Fibroblast of gingiva (primary cell): ENCODE measurements around the gene FBXL14.
"Not testable (repeated sequence)": the region's sequence is repeated elsewhere in the genome, so short reads cannot be mapped to it uniquely, and the experiment has no call there.

Source experiments
- DNase-seq: peaks from one replicate; pipeline ENCODE4 v3.0.0-alpha.2; 2011; ENCODE audit warnings: low read depth

FBXL14 gene

GRCh38 chr12:1572731-1573130 is 21.6 kb downstream of the FBXL14 start:
- DNase-seq = no peak

GRCh38 chr12:1567852-1568251 is 26.5 kb downstream of the FBXL14 start:
- DNase-seq = no peak

GRCh38 chr12:1566449-1567135 is 27.8 kb downstream of the FBXL14 start:
- no peak for DNase-seq

- DNase-seq = no peak
Measured at GRCh38 chr12:1565172-1565571, 29.2 kb downstream of the FBXL14 start.

- DNase-seq = no peak
Measured at GRCh38 chr12:1564067-1564466, 30.3 kb downstream of the FBXL14 start.

DNA sequence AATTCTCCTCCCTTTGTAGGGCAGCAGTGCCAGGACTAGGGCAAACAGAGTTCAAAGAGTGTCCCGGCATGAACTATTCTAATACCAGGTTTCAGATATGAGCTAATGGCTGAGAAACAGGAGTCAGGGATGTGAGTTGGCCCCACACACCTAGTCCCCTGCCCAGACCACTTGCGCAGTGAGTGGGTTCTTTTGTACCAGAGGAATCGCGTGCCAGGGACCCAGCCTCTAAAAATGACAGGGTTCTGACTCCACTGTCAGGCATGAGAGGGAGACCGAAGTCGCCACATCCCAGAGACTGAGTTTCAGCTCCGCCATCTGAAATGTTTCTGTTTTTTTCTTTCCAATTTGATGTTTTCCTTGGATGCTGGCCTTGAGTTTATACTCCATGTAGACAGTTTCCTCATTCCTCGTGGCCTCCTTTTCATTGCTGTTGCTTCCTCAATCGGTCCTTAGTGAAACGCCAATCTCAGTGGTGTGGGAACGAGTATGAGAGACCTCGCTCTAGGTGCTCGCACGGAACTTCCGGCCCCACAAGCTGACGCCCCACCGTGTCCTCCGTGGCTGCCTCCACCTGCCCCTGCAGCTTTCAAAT is 31.5 kb downstream of the FBXL14 start:
- peak; percentile 19 for DNase-seq

DNA sequence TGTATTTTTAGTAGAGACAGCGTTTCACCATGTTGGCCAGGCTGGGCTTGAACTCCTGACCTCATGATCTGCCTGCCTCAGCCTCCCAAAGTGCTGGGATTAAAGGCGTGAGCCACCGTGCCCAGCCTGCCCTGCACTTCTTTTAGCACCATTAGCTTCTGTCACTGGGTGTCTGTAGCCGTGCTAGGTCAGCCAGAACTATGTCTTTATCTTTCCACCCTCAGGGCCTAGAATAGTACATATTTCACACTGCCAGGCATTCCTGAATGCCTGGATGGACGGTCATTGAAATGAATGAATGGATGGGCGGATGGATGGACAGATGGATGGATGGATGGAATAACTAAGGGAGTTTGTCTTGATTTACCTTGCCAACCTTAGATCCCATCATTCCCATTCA is 33.7 kb downstream of the FBXL14 start:
- no peak for DNase-seq

DNA sequence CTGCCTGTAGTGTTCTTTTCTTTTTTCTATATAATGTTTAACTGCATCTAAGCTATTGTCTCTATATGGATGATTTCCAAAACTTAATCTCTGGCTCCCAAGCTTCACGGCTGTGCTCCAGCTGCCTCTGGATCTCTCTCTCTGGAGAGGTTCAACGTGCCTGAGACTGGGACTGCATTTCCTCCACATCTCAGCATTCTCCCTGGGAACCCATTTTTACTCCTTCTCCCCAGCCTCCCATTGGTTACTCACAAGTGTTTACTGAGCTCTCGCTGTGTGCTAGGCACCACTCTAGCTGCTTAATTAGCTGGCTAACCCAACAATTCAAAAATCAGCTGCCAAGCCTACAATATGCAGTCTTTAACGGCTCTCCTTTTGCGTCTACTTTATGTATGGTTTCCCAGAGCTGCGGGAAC is 34.7 kb downstream of the FBXL14 start:
- DNase-seq = no peak

DNA sequence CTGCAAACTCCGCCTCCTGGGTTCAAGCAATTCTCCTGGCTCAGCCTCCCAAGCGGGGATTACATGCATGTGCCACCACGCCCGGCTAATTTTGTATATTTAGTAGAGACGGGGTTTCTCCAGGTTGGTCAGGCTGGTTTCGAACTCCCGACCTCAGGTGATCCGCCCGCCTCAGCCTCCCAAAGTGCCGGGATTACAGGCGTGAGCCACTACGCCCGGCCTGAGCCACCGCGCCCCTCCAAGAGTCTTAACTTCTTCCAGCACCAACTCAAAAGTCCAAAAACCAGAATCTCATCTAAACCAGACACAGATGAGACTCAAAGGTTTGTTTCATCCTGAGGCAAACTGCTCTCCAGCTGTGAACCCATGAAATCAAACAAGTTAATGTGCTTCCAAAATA is 36.3 kb downstream of the FBXL14 start:
- not testable (repeated sequence) for DNase-seq

DNA sequence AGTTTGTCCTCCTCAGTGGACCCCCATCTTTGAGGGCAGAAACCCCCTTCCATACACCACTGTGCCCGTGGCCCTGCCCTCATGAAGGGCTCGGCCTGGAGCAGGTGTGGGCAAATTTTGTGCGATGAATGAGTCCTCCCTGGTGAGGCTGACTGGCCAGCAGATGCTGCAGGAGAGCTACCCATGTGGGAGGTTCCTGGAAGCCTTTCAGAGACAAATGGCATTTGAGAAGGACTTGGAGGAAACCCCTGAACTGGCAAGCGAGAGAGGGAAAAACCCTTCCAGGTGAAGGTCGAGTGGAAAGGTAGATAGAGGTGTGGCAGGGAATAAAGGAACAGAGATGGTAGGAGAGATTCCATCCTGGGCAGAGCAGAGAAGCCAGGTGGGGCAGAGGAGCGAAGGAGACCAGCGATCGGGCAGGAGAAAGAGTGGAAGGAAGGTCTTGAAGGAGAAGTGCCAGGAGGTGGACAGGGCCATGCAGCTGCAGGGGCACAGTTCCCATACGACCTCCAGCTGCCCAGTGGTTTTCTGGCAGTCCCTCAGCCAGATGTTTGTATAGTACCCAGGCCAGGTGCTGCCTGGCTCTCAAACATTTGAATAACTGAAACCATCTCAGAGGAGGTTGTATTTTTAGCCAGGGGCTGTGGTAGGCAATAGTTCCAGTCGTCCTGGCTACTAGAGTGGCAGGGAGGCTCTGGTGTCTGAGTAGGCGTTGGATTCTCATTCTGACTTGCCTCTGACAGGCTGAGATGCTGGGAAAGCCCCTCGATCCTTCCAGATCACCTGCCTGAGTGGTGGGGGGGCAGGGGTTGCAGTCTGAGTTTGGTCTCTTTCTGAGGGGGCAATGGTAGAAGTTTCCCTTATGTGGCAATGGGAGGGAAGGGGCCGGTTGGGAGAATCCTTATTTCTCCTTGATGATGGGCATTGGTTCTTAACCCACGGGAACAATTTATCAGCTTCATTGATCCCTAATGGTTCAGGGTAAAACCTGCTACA is 40.1 kb downstream of the FBXL14 start:
- DNase-seq = no peak

DNA sequence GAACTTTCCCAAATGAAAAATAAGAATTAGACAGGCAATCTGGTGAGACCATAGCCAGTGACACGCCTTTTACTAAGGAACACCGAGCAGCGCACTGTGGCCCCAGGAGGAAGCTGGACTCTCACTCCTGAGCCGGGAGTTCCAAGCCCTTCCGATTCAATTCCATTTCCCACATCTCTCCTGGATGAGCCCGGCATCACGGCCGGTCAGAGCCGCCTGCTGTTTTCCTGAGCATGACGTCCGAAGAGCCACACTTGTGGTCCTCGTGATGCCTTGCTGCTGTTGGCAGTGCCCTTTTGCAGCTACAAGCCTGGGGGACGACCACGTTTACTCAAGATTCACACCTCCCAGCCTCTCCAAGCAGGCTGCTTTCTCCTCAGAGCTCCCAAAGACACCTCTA is 40.8 kb downstream of the FBXL14 start:
- no peak for DNase-seq

DNA sequence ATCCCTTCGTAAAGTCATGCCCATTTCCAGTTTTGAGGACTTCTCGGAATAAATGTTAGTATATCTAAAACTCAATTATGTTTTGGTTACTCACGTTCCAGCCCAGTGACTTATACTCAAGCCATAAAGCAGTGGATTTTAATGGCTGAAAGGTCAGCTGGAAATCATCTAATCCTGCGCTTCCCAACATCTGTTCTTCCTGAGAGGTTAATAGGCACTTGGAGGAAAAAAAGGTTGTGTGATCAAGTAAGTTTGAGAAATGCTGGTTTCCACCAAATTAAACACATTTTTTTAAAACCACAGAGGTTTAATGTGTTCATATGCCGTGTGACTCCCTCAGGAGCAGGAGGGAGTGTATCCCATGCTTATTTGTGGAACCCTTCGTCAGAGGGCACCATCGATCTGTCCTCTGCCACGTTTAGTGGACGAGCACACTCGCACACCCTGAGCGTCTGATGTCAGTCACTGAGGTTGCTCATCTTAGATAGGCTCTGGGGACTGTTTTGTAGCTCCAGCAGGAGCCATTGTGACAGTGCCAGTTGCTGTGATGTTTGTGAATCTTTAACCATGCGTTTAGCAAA is 41.4 kb downstream of the FBXL14 start:
- DNase-seq = peak; percentile 80

GRCh38 chr12:1552171-1552570 is 42.2 kb downstream of the FBXL14 start:
- DNase-seq = no peak

- no peak for DNase-seq
Measured at GRCh38 chr12:1551496-1551895, 42.9 kb downstream of the FBXL14 start.

GRCh38 chr12:1546931-1547640 is 47.3 kb downstream of the FBXL14 start:
- DNase-seq = no peak

GRCh38 chr12:1544996-1545700 is 49.2 kb downstream of the FBXL14 start:
- peak; percentile 51 for DNase-seq

- DNase-seq = no peak
Measured at GRCh38 chr12:1542599-1542998, 51.8 kb downstream of the FBXL14 start.

- DNase-seq = no peak
Measured at GRCh38 chr12:1540690-1541089, 53.7 kb downstream of the FBXL14 start.

DNA sequence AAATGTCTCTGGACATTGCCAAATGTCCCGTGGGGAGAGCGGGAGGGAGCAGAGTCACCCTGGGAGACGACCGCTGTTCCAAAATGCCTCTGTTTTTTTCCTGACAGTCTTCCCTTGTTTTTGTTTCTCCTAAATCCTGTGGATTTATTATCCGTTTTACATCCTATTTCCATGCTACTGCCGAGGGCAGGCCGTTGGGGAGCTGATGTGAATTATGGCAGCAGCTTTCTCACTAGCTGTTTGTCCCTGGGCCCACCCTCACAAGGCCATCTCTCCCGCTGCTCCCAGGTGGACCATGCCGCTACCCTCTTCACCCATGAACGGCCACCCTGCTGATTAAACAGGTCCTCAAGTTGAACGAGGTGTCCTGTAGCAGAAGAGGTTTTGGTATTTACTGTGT is 55.2 kb downstream of the FBXL14 start:
- no peak for DNase-seq

- no peak for DNase-seq
Measured at GRCh38 chr12:1536817-1537216, 57.6 kb downstream of the FBXL14 start.

DNA sequence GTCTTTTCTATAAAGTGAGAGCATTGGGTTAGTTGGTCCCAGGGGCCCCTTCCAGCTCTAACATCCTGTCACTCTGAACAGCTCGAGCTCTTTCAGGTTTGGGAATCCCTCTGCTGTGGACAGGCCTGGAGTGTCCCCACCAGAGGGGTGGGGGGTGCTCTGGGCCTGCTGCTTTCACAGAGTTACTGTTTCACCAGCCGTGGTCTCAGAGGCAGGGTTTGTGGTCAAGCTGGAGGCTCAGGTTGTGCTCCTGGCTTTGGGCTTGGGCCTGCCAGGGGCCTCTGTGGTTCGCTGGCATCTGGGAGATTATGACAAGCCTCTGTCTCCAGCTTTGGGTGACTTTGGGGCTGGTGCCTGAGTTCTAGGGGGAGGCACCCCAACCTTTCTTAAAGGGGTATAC is 59.6 kb downstream of the FBXL14 start:
- no peak for DNase-seq
